H9 (cell line): Measurements from ENCODE around the gene CCDC127. TPM values are rescaled to one million over a fixed set of nuclear protein-coding genes. Genes with fewer than 3 reads are reported as not detected.
"Not testable (repeated sequence)": the region's sequence is repeated elsewhere in the genome, so short reads cannot be mapped to it uniquely, and the experiment has no call there.

ENCODE experiments used
- DNase-seq: peaks from one replicate; pipeline ENCODE4 v3.0.0-alpha.2; 2017
- H2AFZ ChIP-seq: one replicate; pipeline ENCODE4 v1.6.1; 2013; ENCODE audit warnings: mild to moderate bottlenecking, low read length, control low read depth, moderate library complexity
- H2AK5ac ChIP-seq: 2 replicates; pipeline ENCODE4 v1.6.1; 2013; ENCODE audit warnings: low read length, control low read depth, mixed read lengths; ENCODE audit not compliant: insufficient read length
- H2BK120ac ChIP-seq: one replicate; pipeline ENCODE4 v1.6.1; 2013; ENCODE audit warnings: low read depth, mild to moderate bottlenecking, low read length, control low read depth, inconsistent platforms; ENCODE audit not compliant: poor library complexity, severe bottlenecking
- H2BK12ac ChIP-seq: 2 replicates; pipeline ENCODE4 v1.6.1; 2013; ENCODE audit warnings: low read length, control low read depth, mixed read lengths, low read depth; ENCODE audit not compliant: insufficient read length
- H2BK15ac ChIP-seq: 2 replicates; pipeline ENCODE4 v1.6.1; 2013; ENCODE audit warnings: low read depth, low read length, control low read depth
- H2BK20ac ChIP-seq: one replicate; pipeline ENCODE4 v1.6.1; 2013; ENCODE audit warnings: low read depth, mild to moderate bottlenecking, low read length, control low read depth, inconsistent platforms; ENCODE audit not compliant: poor library complexity, severe bottlenecking
- H2BK5ac ChIP-seq: 2 replicates; pipeline ENCODE4 v1.6.1; 2013; ENCODE audit warnings: low read length, control low read depth, mixed read lengths; ENCODE audit not compliant: insufficient read length
- H3K14ac ChIP-seq: 2 replicates; pipeline ENCODE4 v1.6.1; 2013; ENCODE audit warnings: low read length, control low read depth; ENCODE audit not compliant: insufficient read depth
- H3K18ac ChIP-seq: 2 replicates; pipeline ENCODE4 v1.6.1; 2013; ENCODE audit warnings: low read depth, mild to moderate bottlenecking, mixed read lengths, low read length, control low read depth; ENCODE audit not compliant: insufficient read length
- H3K23ac ChIP-seq: 2 replicates; pipeline ENCODE4 v1.6.1; 2013; ENCODE audit warnings: low read length, control low read depth, mixed read lengths, low read depth; ENCODE audit not compliant: insufficient read length
- H3K23me2 ChIP-seq: 2 replicates; pipeline ENCODE4 v1.6.1; 2013; ENCODE audit warnings: low read depth, mild to moderate bottlenecking, mixed read lengths, low read length, control low read depth; ENCODE audit not compliant: insufficient read length, poor library complexity, severe bottlenecking
- H3K27ac ChIP-seq: 2 replicates; pipeline ENCODE4 v1.5.1; 2013; ENCODE audit warnings: low read length, control low read depth, mixed read lengths, low read depth; ENCODE audit not compliant: insufficient read length
- H3K27me3 ChIP-seq: 2 replicates; pipeline ENCODE4 v1.6.1; 2013; ENCODE audit warnings: low read length, control low read depth, inconsistent platforms; ENCODE audit not compliant: insufficient read depth
- H3K4ac ChIP-seq: 2 replicates; pipeline ENCODE4 v1.6.1; 2013; ENCODE audit warnings: low read depth, mild to moderate bottlenecking, control low read depth, inconsistent platforms, low read length, moderate library complexity
- H3K4me1 ChIP-seq: 2 replicates; pipeline ENCODE4 v1.6.1; 2013; ENCODE audit warnings: low read length, control low read depth, inconsistent platforms; ENCODE audit not compliant: insufficient read depth
- H3K4me2 ChIP-seq: 2 replicates; pipeline ENCODE4 v1.6.1; 2013; ENCODE audit warnings: low read length, control low read depth, mixed read lengths; ENCODE audit not compliant: insufficient read length, insufficient read depth
- H3K56ac ChIP-seq: 2 replicates; pipeline ENCODE4 v1.6.1; 2013; ENCODE audit warnings: low read depth, mild to moderate bottlenecking, mixed read lengths, low read length, control low read depth; ENCODE audit not compliant: insufficient read length
- H3K79me1 ChIP-seq: 2 replicates; pipeline ENCODE4 v1.6.1; 2013; ENCODE audit warnings: low read depth, mild to moderate bottlenecking, moderate library complexity, low read length, control low read depth, inconsistent platforms; ENCODE audit not compliant: insufficient read depth, poor library complexity, severe bottlenecking
- H3K79me2 ChIP-seq: 2 replicates; pipeline ENCODE4 v1.6.1; 2013; ENCODE audit warnings: low read length, control low read depth, inconsistent platforms; ENCODE audit not compliant: insufficient read depth
- H3K9ac ChIP-seq: 2 replicates; pipeline ENCODE4 v1.6.1; 2013; ENCODE audit warnings: low read length, control low read depth, mixed read lengths; ENCODE audit not compliant: insufficient read length; ENCODE audit errors: extremely low read depth
- H3K9me3 ChIP-seq: one replicate; pipeline ENCODE4 v1.6.1; 2013; ENCODE audit warnings: low read depth, low read length, inconsistent platforms; ENCODE audit not compliant: control insufficient read depth
- H3T11ph ChIP-seq: one replicate; pipeline ENCODE4 v1.6.1; 2013; ENCODE audit warnings: mild to moderate bottlenecking, low read length, control low read depth, inconsistent platforms
- H4K20me1 ChIP-seq: one replicate; pipeline ENCODE4 v1.6.1; 2013; ENCODE audit not compliant: control insufficient read depth, insufficient read length, insufficient read depth
- H4K5ac ChIP-seq: 2 replicates; pipeline ENCODE4 v1.6.1; 2013; ENCODE audit warnings: low read depth, mild to moderate bottlenecking, mixed read lengths, low read length, control low read depth; ENCODE audit not compliant: insufficient read length
- H4K8ac ChIP-seq: replicated peaks from 2 replicates; pipeline ENCODE4 v1.6.1; 2013; ENCODE audit warnings: low read length, control low read depth, mixed read lengths, low read depth; ENCODE audit not compliant: insufficient read length
- H4K91ac ChIP-seq: 2 replicates; pipeline ENCODE4 v1.6.1; 2013; ENCODE audit warnings: low read depth, mild to moderate bottlenecking, moderate library complexity, mixed read lengths, low read length, control low read depth; ENCODE audit not compliant: insufficient read length
- H3K27ac Mint-ChIP-seq, 3 experiments: 2 replicates in 2 of 3; 3 replicates in 1 of 3; pipeline ENCODE4 v1.8.0; 2020 to 2021; ENCODE audit warnings: mixed read lengths in 3 of 3, mild to moderate bottlenecking in 1 of 3, moderate library complexity in 1 of 3
- H3K27me3 Mint-ChIP-seq: 2 replicates; pipeline ENCODE4 v1.8.0; 2021; ENCODE audit warnings: low read depth, mild to moderate bottlenecking, moderate library complexity, mixed read lengths
- H3K36me3 Mint-ChIP-seq, 3 experiments: 2 replicates in 2 of 3; 3 replicates in 1 of 3; pipeline ENCODE4 v1.8.0; 2020 to 2021; ENCODE audit warnings: low read depth in 3 of 3, mixed read lengths in 3 of 3; ENCODE audit not compliant: insufficient read depth in 1 of 3
- H3K4me1 Mint-ChIP-seq, 2 experiments: 2 replicates each; pipeline ENCODE4 v1.8.0; 2020; ENCODE audit warnings: mixed read lengths in 2 of 2
- H3K4me3 Mint-ChIP-seq, 2 experiments: 2 replicates in 1 of 2; 3 replicates in 1 of 2; pipeline ENCODE4 v1.8.0; 2020 to 2021; ENCODE audit warnings: mild to moderate bottlenecking in 2 of 2, mixed read lengths in 2 of 2, moderate library complexity in 1 of 2
- H3K9me3 Mint-ChIP-seq, 2 experiments: 2 replicates in 1 of 2; 3 replicates in 1 of 2; pipeline ENCODE4 v1.8.0; 2020; ENCODE audit warnings: mild to moderate bottlenecking in 2 of 2, mixed read lengths in 2 of 2, moderate library complexity in 1 of 2
- WGBS: extraction: QIAGEN DNeasy Blood & Tissue Kit; methylation state at CpG from one replicate; pipeline ENCODE4 v1.1.7; 2013; ENCODE audit warnings: missing lambda C conversion rate, low lambda C conversion rate, mixed read lengths; ENCODE audit not compliant: insufficient read length; ENCODE audit errors: extremely low coverage; 5-methylcytosine and 5-hydroxymethylcytosine counted together
- total RNA-seq: library from RNA; stranded (reverse); gene quantifications from 2 replicates; pipeline ENCODE4 v1.2.1, GENCODE V29; 2021

The CCDC127 gene
- total RNA-seq, 1 experiment from 2014 or later: 9.0 TPM

GRCh38 chr5:235527-235926 is 17.6 kb upstream of the CCDC127 start:
- H4K20me1 ChIP-seq, H3K4me3 Mint-ChIP-seq, H3K9ac ChIP-seq, H4K5ac ChIP-seq, H2AFZ ChIP-seq, H3K4me2 ChIP-seq, H3K14ac ChIP-seq, H2BK120ac ChIP-seq, H3K23ac ChIP-seq, H3K79me2 ChIP-seq, H3K9me3 ChIP-seq, H3K79me1 ChIP-seq, H2BK12ac ChIP-seq, H2BK15ac ChIP-seq, H3K23me2 ChIP-seq, H3K27ac Mint-ChIP-seq, H3K18ac ChIP-seq, H3K4me1 Mint-ChIP-seq, H2BK5ac ChIP-seq, H3K27ac ChIP-seq, H3K56ac ChIP-seq, H3K9me3 Mint-ChIP-seq, H2AK5ac ChIP-seq, H4K8ac ChIP-seq, H2BK20ac ChIP-seq, H3T11ph ChIP-seq, H3K27me3 ChIP-seq, H4K91ac ChIP-seq, H3K4me1 ChIP-seq, H3K4ac ChIP-seq, H3K27me3 Mint-ChIP-seq, DNase-seq: not testable (repeated sequence)
- H3K36me3 Mint-ChIP-seq: peaks cover 57 to 91% (median 74%) of the 10 kb centered on the region in 3 experiments
- no CpG with 5 or more reads among the region's 9 CpGs for WGBS
